ENCODE data around the gene DGKH.

Gene DGKH

DNA sequence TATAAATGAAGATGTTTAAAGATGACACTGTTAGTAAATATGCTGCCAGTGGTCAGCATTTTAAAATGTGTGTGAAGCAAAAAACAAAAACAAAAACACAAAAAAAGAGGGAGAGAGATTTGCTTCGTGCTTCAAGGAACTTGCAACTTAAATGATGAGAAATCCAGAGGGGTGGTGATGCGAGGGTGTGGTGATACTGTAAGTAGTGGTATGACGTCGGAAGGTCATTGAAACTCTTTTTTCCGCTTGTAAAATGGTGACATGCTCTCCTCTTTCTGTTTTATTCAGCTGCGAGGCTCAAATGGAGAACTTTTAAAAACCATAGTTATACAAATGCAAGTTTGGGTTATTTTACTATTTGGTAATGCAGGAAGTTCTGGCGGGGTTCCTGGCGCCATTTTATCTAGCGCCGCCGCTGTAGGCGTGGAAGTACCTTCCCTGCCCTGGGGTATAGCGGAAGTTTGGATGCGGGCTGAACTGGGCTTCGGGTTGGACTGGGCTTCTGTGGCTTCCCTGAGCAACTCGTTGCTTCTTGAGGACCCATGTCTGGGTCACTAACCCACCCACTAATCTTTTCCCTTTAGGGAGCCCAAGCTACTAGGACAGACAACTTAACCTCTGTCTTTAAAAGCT, 34.8 kb downstream of the DGKH start:
- no peak overlapping the region for H3K4me2 ChIP-seq (ENCODE audit: low read depth, low read length, poor library complexity, severe bottlenecking)
- H3K27me3 ChIP-seq (ENCODE audit: insufficient read depth, low read length, poor library complexity, severe bottlenecking), result no peaks in the 10 kb centered on the region
- H3K9ac ChIP-seq (ENCODE audit: low read depth, low read length, poor library complexity, severe bottlenecking), result no peak overlapping the region
- H3K4me1 ChIP-seq (ENCODE audit: insufficient read depth, low read length, poor library complexity, severe bottlenecking), result no peaks in the 10 kb centered on the region
- no peak overlapping the region for H2AFZ ChIP-seq (ENCODE audit: low read length)
- no peaks in the 10 kb centered on the region for H3K79me2 ChIP-seq (ENCODE audit: insufficient read depth, low read length)
- no peaks in the 10 kb centered on the region for H4K20me1 ChIP-seq (ENCODE audit: insufficient read depth, low read length, poor library complexity, severe bottlenecking)
- H3K36me3 ChIP-seq (ENCODE audit: insufficient read depth, low read length), result no peaks in the 10 kb centered on the region; the same call in 1 of the 2 replicates
- no peak overlapping the region for H3K4me3 ChIP-seq (ENCODE audit: low read length, poor library complexity, severe bottlenecking)
- H3K9me3 ChIP-seq (ENCODE audit: insufficient read depth, low read depth, low read length), result peaks cover 8% of the 10 kb centered on the region; the same call in 1 of the 2 replicates
- no peaks in the 10 kb centered on the region for H3K9me2 ChIP-seq (replicated peaks; ENCODE audit: low read depth, low read length)
- TF ChIP-seq, protein P1, sequence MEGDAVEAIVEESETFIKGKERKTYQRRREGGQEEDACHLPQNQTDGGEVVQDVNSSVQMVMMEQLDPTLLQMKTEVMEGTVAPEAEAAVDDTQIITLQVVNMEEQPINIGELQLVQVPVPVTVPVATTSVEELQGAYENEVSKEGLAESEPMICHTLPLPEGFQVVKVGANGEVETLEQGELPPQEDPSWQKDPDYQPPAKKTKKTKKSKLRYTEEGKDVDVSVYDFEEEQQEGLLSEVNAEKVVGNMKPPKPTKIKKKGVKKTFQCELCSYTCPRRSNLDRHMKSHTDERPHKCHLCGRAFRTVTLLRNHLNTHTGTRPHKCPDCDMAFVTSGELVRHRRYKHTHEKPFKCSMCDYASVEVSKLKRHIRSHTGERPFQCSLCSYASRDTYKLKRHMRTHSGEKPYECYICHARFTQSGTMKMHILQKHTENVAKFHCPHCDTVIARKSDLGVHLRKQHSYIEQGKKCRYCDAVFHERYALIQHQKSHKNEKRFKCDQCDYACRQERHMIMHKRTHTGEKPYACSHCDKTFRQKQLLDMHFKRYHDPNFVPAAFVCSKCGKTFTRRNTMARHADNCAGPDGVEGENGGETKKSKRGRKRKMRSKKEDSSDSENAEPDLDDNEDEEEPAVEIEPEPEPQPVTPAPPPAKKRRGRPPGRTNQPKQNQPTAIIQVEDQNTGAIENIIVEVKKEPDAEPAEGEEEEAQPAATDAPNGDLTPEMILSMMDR (conservative IDR thresholded peaks at IDR 0.05; ENCODE audit: low read length), result no peak
- no peak for TF ChIP-seq EZH2phosphoT487 (IDR thresholded peaks at IDR 0.05; ENCODE audit: borderline replicate concordance)
- H3F3A ChIP-seq (ENCODE audit: low read depth), result 0 out of 2 replicates have a peak, but pooled peaks cover 6% of the 10 kb centered on the region

DNA sequence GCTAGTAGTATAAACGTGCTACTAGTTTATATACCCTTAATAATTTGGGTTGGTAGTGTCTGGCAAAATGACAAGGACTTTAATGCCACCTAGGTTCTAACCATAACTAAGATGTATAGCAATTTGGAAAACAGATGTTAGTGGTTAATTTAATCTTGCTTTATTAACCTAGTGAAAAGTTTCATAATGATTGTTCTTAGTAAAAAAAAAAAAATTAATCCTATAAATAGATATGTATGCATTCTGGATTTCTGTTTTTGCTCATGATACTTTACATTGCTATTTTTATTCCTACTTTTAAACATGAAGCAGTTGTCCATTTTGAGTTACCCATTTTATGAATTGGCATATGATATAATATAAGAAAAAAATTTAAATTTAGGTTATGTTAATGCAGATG, 36.3 kb downstream of the DGKH start:
- TF ChIP-seq, protein P1 (conservative IDR thresholded peaks at IDR 0.05; ENCODE audit: low read length), result no peak
- no peak for TF ChIP-seq EZH2phosphoT487 (IDR thresholded peaks at IDR 0.05; ENCODE audit: borderline replicate concordance)
- Histone ChIP-seq H3K79me2 (ENCODE audit: insufficient read depth, low read length) (no peaks in the 10 kb centered on the region), H3K4me2 (ENCODE audit: low read depth, low read length, poor library complexity, severe bottlenecking) (no peak overlapping the region), H2AFZ (ENCODE audit: low read length) (no peak overlapping the region), H3K4me3 (ENCODE audit: low read length, poor library complexity, severe bottlenecking) (no peak overlapping the region), H4K20me1 (ENCODE audit: insufficient read depth, low read length, poor library complexity, severe bottlenecking) (no peaks in the 10 kb centered on the region), H3F3A (ENCODE audit: low read depth) (0 out of 2 replicates have a peak, but pooled peaks cover under 1% of the 10 kb centered on the region), H3K9me2 (replicated peaks; ENCODE audit: low read depth, low read length) (no peaks in the 10 kb centered on the region), H3K4me1 (ENCODE audit: insufficient read depth, low read length, poor library complexity, severe bottlenecking) (no peaks in the 10 kb centered on the region), H3K27me3 (ENCODE audit: insufficient read depth, low read length, poor library complexity, severe bottlenecking) (no peaks in the 10 kb centered on the region), H3K36me3 (ENCODE audit: insufficient read depth, low read length) (no peaks in the 10 kb centered on the region; the same call in 1 of the 2 replicates), H3K9me3 (ENCODE audit: insufficient read depth, low read depth, low read length) (peaks cover 8% of the 10 kb centered on the region; the same call in 1 of the 2 replicates), H3K9ac (ENCODE audit: low read depth, low read length, poor library complexity, severe bottlenecking) (no peak overlapping the region)

DNA sequence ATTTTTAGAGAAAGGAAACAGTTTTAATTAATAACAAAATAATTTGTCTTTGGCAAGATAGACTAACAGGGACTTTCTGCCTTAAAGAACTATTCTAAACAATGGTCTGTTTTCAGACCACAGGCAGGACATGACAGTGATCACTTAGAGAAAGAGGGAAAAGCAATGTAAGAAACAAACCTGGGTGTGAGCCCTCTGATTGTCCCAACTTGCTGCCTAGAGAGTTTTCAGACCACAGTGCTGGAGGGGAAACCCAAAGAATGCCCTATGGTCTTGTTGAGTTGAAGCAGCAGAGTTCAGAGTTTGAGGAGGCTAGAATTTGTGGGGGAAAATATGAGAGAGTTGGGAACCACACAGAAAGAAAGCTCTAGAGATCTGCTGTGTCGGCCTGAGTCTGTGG, 38.1 kb downstream of the DGKH start:
- no peak overlapping the region for H2AFZ ChIP-seq (ENCODE audit: low read length)
- H3K4me2 ChIP-seq (ENCODE audit: low read depth, low read length, poor library complexity, severe bottlenecking), result no peak overlapping the region
- no peaks in the 10 kb centered on the region for H3F3A ChIP-seq (ENCODE audit: low read depth)
- H3K36me3 ChIP-seq (ENCODE audit: insufficient read depth, low read length), result no peaks in the 10 kb centered on the region; the same call in 1 of the 2 replicates
- TF ChIP-seq EZH2phosphoT487 (IDR thresholded peaks at IDR 0.05; ENCODE audit: borderline replicate concordance), result no peak
- TF ChIP-seq, protein P1 (conservative IDR thresholded peaks at IDR 0.05; ENCODE audit: low read length), result no peak
- H3K4me1 ChIP-seq (ENCODE audit: insufficient read depth, low read length, poor library complexity, severe bottlenecking), result no peaks in the 10 kb centered on the region
- H3K9me3 ChIP-seq (ENCODE audit: insufficient read depth, low read depth, low read length), result peaks cover 8% of the 10 kb centered on the region; the same call in 1 of the 2 replicates
- H3K4me3 ChIP-seq (ENCODE audit: low read length, poor library complexity, severe bottlenecking), result no peak overlapping the region
- H4K20me1 ChIP-seq (ENCODE audit: insufficient read depth, low read length, poor library complexity, severe bottlenecking), result no peaks in the 10 kb centered on the region
- H3K27me3 ChIP-seq (ENCODE audit: insufficient read depth, low read length, poor library complexity, severe bottlenecking), result no peaks in the 10 kb centered on the region
- no peaks in the 10 kb centered on the region for H3K79me2 ChIP-seq (ENCODE audit: insufficient read depth, low read length)
- H3K9ac ChIP-seq (ENCODE audit: low read depth, low read length, poor library complexity, severe bottlenecking), result no peak overlapping the region
- no peaks in the 10 kb centered on the region for H3K9me2 ChIP-seq (replicated peaks; ENCODE audit: low read depth, low read length)
